Cardiac septum (tissue), 1 donor: ENCODE data around the gene PTGES. TPM values are rescaled to one million over a fixed set of nuclear protein-coding genes. Genes with fewer than 3 reads are reported as not detected.
"Not testable (repeated sequence)": the region's sequence is repeated elsewhere in the genome, so short reads cannot be mapped to it uniquely, and the experiment has no call there.

Experiments
- DNase-seq: peaks from one replicate; pipeline ENCODE4 v3.0.0-alpha.2; 2020; ENCODE audit warnings: low spot score
- intact Hi-C: fragments of 100-400 bp; cut with DNase I; formaldehyde crosslinking; loops from one replicate; pipeline ENCODE4 v1.14.0; 2022
- total RNA-seq: library from RNA; stranded (reverse); fragmentation: NEBNext Ultra II Directional; extraction: Animal tissue kit (Norgen Biotek cat#: 25700); gene quantifications from one replicate; pipeline ENCODE4 v1.2.1, GENCODE V29; 2021
- donor health status: DM: no; HTN: no; CAD: no.

PTGES gene
- total RNA-seq, 1 donor from 2014 or later, result 1.1 TPM

- intact Hi-C loops, result no loop called here
- DNase-seq, result no peak
Observed at GRCh38 chr9:129750013-129750638, 2.7 kb downstream of the PTGES start.

- DNase-seq, result no peak
- intact Hi-C loops, result no loop called here
Observed at GRCh38 chr9:129749575-129749974, 3.3 kb downstream of the PTGES start.

DNA sequence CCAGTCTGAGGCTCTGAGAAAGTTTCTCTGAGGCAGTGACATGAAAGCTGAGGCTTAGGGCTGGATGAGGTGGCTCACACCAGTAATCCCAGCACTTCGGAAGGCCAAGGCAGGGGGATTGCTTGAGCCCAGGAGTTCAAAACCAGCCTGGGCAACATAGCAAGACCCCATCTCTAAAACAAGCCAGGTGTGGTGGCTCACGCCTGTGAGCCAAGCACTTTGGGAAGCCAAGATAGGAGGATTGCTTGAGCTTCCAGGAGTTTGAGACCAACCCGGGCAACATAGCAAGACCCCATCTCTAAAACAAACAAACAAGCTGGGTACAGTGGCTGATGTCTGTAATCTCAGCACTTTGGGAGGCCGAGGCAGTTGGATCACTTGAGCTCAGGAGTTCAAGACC lies 3.8 kb downstream of the PTGES start:
- DNase-seq, intact Hi-C loops: not testable (repeated sequence)

- DNase-seq, result no peak
- intact Hi-C loops, result no loop called here
Observed at GRCh38 chr9:129748249-129748648, 4.6 kb downstream of the PTGES start.

DNA sequence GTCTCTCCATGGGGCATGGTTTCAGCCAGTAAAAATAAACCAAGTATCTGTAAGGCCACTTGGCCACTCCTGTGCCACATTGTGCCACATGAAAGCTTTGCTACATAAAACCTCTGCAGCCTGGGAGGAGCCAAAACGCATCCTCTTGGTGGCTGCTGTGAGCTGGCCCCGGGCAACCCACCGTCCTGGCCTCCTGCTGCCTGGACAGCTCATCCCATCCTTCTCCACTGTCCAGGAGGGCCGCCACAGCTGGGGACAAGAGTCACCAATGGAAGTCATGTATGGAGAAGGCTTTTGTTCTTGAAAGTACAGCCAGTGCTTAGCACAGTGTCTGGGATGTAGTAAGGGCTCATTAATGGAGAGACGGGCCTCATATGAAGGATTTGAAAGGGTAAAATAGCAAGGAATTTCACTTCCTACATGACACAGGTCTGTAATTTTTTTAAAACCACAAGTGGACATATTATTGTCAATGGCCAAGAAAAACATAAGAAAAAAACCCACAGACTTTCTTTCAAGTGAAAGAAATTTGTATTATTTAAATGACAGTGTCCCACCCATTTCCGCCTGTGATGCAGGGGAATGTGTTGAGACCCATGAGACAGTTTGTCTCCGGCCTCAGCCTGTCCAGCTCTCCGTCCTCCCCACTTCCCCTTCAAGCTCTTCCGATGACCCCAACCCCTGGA lies 6.6 kb downstream of the PTGES start:
- intact Hi-C loops, result no loop called here
- no peak for DNase-seq

DNA sequence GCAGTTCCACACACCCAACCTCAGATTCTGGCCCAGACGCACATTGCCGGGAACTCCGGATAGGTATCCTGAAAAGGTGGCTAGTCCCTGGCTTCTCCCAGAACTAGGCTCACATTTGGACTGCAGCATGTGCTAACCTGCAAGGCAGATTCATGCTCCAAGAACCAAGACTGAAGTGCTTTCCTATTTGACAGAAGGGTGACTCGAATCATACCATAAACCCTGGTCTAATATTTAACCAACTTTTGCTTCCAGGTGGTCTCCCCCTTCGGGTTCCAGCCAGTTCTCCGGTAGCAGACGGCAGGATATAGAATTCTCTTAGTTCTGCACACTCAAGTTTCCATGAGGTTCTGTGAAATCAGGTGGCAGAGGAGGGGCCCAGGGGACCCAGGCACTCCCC lies 7.6 kb downstream of the PTGES start:
- DNase-seq, result no peak

GRCh38 chr9:129740666-129741464 lies 12.0 kb downstream of the PTGES start:
- no peak for DNase-seq
- intact Hi-C loops, result no loop called here

More for the DNA sequence above, 7.6 kb downstream of the PTGES start:
- intact Hi-C loops, result no loop called here

DNA sequence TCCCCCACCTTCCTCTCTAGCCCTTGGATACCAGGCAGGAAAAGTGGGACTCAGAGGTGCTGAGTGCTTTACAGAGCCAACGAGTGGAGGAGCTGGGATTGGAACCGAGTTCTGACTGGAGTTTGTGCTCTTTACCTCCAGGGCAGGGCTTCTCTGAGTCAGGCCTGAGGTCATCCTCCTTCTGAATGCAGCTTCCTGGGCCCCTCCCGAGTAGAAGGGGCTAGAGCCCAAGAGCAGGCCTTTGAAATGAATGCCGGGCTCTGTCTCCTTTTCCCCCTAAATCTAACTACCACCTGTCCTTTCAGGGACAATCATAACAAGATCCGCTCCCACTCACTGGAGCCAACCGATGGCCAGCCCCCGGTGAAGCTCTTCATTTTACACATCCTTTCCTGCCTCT lies 12.7 kb downstream of the PTGES start:
- intact Hi-C loops, result no loop called here
- no peak for DNase-seq

DNA sequence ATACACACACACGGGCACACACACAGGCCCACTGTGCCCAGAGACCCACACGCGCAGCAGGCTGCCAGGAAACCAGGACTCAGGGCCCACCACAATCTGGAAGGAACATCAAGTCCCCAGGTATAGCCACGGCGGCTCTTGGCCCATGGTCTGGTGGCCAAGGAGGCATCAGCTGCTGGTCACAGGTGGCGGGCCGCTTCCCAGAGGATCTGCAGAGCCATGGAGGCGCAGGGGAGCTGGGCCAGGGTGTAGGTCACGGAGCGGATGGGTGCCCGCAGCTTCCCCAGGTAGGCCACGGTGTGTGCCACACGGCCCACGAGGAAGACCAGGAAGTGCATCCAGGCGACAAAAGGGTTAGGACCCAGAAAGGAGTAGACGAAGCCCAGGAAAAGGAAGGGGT lies 13.4 kb downstream of the PTGES start:
- DNase-seq, result no peak
- intact Hi-C loops, result loop anchor here (5.0 kb wide), 1 partner anchor 97 kb away; the partner anchor contains the start of gene ASB6

GRCh38 chr9:129737479-129738274 lies 15.2 kb downstream of the PTGES start:
- DNase-seq, result peak; percentile 93
- intact Hi-C loops, result loop anchor here (1.0 to 5.0 kb wide), 2 partner anchors 46 to 95 kb away; partner anchors contain the start of gene ASB6

DNA sequence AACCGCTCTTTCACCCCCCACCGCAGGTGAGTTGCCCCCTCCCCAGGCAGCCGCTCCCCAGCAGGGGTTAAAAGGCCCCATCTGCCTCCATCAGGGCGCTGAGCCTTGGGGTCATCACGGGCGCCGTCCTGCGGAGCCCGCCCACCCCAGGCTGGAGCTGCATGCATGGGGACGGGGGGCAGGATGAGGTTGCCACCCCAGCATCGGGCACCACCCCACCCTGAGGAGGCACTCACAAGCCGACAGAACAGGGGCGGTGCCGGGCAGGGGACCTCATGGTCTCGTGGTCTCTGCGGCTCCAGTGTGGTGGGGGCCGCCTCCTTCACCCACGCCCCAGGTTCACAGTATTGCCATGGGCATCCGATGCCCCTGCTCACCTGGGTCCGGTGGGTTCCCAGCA lies 16.5 kb downstream of the PTGES start:
- no peak for DNase-seq
- intact Hi-C loops, result loop anchor here (5.0 kb wide), 1 partner anchor 94 kb away; the partner anchor contains the start of gene ASB6

DNA sequence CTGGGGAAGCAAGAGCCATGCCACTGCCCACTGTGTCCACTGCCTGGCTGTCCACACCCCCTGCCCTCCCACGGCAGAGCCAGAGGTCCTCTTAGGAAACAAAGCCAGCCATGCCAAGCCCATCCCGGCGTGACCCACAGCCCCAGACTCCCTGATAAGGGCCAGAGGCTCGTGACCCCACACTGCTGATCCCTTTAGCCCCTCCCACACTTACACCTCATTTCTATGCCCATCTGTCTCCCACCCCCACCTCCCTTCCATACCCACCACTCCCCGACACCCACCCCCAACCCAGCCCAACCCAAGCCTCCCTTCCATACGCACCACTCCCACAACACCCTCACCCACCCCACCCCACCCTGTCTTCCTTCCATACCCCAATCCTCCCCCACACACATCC lies 17.3 kb downstream of the PTGES start:
- no peak for DNase-seq

DNA sequence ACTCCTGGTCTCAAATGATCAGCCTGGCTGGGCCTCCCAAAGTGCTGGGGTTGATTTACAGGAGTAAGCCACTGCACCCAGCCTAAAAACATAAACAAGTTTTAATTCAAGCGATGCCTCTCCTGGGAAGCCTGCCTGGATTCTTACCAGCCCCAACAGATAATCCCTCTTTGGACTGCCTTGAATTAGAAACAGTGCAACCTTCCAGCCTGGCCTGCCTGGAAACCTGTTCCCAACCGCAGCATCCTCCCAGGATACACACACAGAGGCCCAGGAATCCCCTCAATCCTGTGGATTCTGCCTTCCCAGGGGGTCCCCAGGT lies 19.2 kb downstream of the PTGES start:
- no peak for DNase-seq
- intact Hi-C loops, result no loop called here

More for the DNA sequence above, 17.3 kb downstream of the PTGES start:
- intact Hi-C loops, result loop anchor here (5.0 kb wide), 1 partner anchor 93 kb away; the partner anchor contains the start of gene ASB6

- intact Hi-C loops, result no loop called here
Observed at GRCh38 chr9:129732946-129733631, 19.8 kb downstream of the PTGES start.

GRCh38 chr9:129732100-129732499 lies 20.7 kb downstream of the PTGES start:
- intact Hi-C loops, result no loop called here
- DNase-seq, result no peak

More at GRCh38 chr9:129732946-129733631, 19.8 kb downstream of the PTGES start:
- DNase-seq, result no peak

GRCh38 chr9:129731477-129732085 lies 21.3 kb downstream of the PTGES start:
- intact Hi-C loops, result no loop called here
- DNase-seq, result no peak

GRCh38 chr9:129728744-129729143 lies 24.1 kb downstream of the PTGES start:
- intact Hi-C loops, result no loop called here
- no peak for DNase-seq

- peak; percentile 85 for DNase-seq
- intact Hi-C loops, result no loop called here
Observed at GRCh38 chr9:129726322-129727160, 26.3 kb downstream of the PTGES start.
